HG02610 (cell line): ENCODE results near the gene IGFBP6.

Experiments used
- ATAC-seq: cut with Tn5 transposase; IDR thresholded peaks from one replicate; pipeline ENCODE4 v1.9.1; 2021; ENCODE audit warnings: mild to moderate bottlenecking, moderate library complexity; ENCODE audit not compliant: unreplicated experiment

IGFBP6 gene

DNA sequence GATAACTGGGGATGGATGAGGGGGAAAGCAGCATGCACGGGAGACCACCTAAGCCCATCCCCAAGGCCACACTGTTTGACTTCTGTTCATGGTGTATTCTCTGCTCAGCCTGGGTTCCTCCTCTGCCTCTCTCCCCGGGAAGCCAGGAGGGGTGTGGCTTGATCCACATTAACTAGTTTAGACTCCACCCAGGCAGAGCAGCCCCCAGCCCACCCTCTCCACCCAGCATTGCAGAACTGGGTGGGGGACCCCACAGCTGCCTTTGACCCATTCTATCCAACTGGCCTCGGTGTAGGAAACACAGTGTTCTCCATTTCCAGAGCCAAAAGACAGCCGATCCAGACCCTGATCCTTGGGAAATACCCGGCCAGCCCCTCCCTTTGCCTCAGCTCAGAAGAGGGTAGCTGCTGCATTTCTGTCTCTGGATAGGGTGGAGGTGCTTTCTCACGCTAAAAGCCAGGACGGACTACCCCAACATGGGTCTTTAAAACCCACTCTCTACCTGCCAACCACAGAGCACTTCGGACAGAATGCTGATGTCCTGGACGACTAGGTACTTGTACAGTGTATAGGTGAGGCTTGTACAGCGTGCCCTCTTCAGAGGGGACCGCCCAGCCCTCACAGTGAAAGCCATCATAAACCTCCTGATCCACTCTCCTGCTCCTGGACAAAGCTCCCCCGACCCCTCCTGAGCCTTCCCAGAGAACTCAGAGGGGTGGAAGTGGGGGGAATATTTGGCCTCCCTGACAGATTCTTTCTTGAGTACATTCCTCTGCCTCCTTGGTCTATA lies 27.7 kb upstream of the IGFBP6 start:
- ATAC-seq: no peak

DNA sequence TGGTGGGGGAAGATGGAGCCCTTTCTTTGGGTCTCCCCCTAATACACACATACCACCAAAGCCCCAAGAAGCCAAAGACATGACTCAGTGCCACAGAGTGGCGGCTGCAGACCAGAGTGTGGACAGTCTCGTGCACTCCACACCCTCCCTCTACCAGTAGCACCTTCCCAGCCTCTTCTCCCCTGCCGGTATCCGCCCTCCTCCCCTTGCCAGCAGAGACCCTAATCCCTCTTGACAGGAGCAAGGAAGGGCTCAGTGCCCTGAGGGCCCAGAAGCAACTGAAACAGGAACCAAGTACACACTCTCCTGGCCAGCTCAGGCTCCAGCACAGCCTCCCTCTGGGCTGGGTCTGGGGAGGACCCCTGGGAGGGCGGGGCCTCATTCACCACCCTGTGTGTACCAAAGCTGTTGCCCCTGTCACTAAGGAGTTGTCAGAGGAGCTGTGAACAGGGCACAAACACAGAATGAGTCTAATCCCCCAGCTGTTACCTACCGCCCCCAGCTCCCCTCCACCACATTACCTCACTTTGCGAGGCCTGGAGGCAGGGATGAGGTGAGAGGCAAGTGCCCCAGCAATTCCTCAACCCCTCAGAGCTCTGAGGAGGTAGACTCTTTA lies 26.5 kb upstream of the IGFBP6 start:
- no peak for ATAC-seq

DNA sequence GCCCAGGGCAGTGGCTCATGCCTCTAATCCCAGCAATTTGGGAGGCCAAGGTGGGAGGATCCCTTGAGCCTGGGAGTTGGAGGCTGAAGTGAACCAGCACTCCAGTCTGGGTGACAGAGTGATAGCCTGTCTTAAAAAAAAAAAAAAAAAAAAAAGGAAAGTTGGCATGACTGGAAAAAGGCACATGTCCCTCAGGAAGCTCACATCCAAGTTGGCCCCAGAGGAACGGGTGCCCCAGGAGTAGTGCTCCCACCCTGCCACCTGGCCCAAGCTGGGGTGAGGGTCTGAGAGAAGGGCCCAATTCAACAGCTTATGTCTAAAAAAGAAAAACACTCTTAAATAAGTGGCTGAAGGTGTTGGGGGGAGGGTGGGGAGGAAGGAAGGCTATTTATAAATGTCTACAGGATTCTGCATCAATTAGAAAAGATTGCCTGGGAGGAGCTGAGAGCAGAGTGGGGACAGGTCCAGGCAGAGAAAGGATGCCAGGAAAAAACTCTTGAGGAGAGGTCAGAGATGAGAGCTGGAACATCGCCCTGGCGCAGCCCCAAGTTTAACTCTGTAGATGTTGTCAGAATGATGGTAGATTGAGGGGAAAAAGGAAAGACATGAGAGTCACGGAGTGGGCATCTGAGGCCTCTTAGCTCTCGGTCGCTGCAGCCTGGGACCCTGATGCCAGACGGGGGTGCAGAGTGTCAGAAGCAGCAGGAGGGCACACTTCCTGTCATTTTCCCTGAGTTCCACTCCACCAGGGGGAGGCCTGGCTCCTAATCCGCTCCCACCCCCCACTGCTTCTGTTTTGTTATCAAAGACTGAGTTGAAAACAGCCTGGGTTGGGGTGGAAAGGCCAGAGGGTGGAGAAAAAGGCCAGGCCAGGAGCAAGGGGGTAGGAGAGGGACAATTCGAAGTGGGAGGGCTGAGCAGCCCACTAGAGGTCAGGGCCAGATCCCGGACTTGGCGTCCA lies 25.6 kb upstream of the IGFBP6 start:
- ATAC-seq: no peak

DNA sequence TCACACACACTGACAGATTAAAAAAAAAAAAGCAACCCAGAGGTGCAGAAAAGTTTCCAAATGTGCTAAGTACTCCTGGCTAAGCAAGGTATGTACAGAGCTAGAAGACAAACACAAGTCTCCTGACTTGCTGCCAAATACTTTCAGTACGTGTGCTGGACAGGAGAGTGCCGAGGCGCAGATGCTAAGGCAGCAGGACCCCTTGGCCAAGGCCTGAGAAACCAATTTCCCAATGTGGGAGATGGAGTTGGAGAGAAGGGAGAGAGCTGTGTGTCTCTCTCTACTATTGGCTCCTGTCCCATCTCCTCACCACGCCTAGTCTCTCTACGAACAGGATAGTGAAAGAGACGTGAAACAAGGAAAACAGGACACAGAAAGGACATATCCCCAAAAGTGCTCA lies 23.6 kb upstream of the IGFBP6 start:
- ATAC-seq: no peak

- no peak for ATAC-seq
Measured at GRCh38 chr12:53074283-53074998, 23.0 kb upstream of the IGFBP6 start.

DNA sequence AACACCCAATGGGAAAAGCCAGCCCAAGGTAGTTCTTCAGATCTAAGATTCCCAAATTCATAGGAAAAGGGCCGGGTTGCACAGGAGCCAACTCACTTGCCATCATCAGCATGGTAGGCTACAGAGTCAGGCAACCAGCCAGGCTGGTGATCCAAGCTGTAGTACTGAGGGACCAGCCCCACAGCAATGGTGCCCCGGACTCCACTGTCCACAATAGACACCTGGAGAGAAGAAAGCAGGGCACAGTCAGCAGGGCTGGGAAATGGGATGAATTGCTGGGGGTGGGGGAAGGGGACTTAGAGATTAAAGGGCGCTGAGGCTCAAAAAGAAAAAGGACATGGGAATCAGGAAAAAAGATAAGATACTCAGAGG lies 22.5 kb upstream of the IGFBP6 start:
- no peak for ATAC-seq

DNA sequence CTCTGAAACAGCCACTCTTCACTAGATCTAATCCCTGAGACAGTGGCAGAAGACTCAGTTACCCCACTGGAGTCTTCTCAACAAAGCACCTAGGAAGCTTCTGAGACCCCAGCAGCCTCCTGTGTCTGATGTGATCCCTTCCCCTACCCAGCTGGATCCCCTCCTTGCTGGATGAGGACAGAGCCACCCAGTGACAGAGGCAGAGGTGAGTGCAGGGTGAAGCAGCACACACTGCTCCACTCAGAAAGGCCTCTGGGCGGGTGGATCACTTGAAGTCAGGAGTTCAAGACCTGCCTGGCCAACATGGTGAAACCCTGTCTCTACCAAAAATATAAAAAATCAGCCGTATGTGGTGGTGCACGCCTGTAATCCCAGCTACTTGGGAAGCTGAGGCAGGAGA lies 21.0 kb upstream of the IGFBP6 start:
- no peak for ATAC-seq

- no peak for ATAC-seq
Measured at GRCh38 chr12:53077030-53077429, 20.4 kb upstream of the IGFBP6 start.

GRCh38 chr12:53078425-53079225 lies 18.8 kb upstream of the IGFBP6 start:
- ATAC-seq: peak; percentile 1

GRCh38 chr12:53079226-53080117 lies 18.0 kb upstream of the IGFBP6 start, which contains the start of gene SPRYD3:
TSS of gene SPRYD3 (minus strand) at chr12:53079390. CDS start at chr12:53079333, 57 bp downstream.
- ATAC-seq: peak; percentile 99

DNA sequence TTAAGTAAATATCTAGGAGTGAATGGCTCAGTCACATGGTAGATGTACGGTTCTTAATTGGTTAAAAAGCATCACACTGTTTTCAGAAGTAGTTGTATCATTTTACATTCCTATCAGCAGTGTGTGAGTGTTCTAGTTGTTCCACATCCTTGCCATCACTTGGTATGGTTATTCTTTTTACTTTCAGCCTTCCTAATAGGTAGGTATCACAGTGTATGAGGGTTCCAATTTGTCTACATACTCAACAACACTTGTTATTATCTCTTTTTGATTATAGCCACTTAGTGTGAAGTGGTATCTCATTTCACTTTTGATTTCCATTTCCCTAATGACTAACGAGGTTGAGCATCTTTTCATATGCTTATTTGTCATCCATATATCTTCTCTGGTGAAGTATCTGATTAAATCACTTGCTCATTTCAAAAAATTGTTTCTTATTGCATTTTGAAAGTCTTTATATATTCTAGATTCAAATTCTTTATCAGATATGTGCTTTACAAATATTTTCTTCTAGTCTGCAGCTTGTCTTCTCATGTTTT lies 14.8 kb upstream of the IGFBP6 start:
- ATAC-seq: no peak

DNA sequence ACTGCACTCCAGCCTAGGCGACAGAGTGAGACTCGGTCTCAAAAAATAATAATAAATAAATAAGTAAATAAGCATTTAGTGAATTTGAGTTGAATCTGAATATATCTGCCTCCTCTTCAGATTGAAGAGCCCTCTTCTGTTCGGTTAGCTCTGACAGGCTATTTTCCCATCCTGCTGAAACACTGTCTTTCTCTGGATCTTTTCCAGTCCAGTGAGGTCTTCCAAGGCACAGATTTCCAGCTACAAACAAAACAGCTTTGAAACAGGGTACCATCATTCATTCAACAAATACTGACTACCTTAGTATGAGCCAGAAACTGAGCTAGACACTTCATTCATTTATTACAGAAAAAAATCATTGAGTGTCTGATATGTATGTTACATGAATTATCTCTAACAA lies 11.1 kb upstream of the IGFBP6 start:
- ATAC-seq: no peak

DNA sequence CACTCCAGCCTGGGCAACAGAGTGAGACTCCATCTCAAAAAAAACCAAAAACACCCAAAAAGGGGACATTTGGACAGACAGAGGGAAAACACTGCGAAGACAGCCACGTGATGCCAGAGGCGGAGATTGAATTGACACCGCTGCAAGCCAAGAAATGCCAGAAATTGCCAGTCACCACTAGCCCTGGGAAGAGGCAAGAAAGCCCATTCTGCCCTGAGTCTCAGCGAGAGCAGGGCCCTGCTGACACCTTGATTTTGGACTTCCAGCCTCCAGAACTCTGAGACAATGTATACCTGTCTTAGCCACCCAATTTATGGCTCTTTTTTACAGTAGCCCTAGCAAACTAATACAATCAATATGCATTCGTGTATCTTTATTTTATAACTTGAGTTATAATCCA lies 7.4 kb upstream of the IGFBP6 start:
- no peak for ATAC-seq

DNA sequence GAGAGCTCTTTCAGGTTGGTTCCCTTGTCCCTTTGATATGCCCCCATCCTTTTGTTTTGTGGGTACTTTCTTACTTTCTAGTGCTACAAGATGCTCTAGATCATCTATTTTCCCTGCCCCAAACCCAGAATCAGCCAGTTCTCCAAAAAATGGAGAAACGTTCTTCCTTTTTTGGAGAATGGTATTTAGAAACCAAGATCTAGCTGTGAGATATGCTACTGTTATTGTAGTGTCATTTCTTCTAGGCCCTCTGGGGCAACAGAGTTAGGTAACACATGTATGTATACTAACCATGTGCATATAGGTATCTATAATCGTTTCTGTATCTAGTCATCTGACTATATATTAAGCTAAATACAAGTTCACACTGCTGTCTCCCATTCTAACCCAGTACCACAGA lies 6.9 kb upstream of the IGFBP6 start:
- no peak for ATAC-seq

GRCh38 chr12:53091756-53092155 lies 5.7 kb upstream of the IGFBP6 start:
- ATAC-seq: no peak

DNA sequence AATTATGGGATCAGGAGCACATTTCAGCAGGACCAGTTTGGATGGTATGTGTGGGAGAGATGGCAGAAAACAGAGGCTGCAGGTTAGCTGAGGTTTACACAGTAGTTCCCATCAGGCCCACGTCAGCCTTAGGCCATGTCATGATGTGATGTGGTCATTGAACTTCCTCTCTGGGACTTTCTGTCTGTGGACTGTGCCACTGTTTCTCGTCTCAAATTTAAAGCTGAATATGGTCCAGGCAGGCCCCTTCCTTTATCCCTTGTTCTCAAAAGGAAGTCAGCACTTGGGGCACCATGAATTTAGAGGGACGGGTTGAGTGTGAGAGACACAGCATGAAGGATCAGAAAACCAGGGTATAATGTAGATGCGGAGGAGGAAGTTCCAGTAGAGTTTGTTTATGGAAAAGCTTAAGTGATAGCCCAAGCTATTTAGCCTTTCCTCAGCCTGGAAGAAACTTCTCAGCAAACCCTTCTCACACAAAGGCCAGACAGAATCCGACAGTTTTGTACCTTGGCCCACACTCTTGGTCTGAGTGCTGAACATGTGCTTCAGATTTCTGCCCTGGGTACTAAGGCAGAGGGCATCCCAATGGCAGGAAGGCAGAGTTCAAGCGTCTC lies 3.6 kb upstream of the IGFBP6 start:
- no peak for ATAC-seq

GRCh38 chr12:53094394-53094787 lies 3.1 kb upstream of the IGFBP6 start:
- no peak for ATAC-seq
